MG63 (cell line): ENCODE results near the gene NRP2. TPM values are rescaled to one million over a fixed set of nuclear protein-coding genes. Genes with fewer than 3 reads are reported as not detected.

Experiments used
- DNase-seq: peaks from one replicate; pipeline ENCODE4 v3.0.0-alpha.2; 2020
- H3K27me3 ChIP-seq: fragments of 250-450 bp; sonication (Bioruptor Pico); 2 replicates; pipeline ENCODE4 v1.5.1; 2020; ENCODE audit warnings: mild to moderate bottlenecking, moderate library complexity
- H3K36me3 ChIP-seq: fragments of 250-450 bp; sonication (Bioruptor Pico); 2 replicates; pipeline ENCODE4 v1.5.1; 2020; ENCODE audit warnings: mild to moderate bottlenecking, moderate library complexity
- H3K4me3 ChIP-seq: fragments of 250-450 bp; sonication (Bioruptor Pico); 2 replicates; pipeline ENCODE4 v1.5.1; 2020; ENCODE audit warnings: mild to moderate bottlenecking, moderate library complexity
- H3K9me3 ChIP-seq: fragments of 250-450 bp; sonication (Bioruptor Pico); 2 replicates; pipeline ENCODE4 v1.5.1; 2020; ENCODE audit warnings: mild to moderate bottlenecking, moderate library complexity
- total RNA-seq: library from RNA; depleted of rRNA; stranded (reverse); fragments of >200 nt; shearing (Covaris generic); gene quantifications from 2 replicates; pipeline ENCODE4 v1.2.3, GENCODE V29; 2014; ENCODE audit warnings: low replicate concordance

NRP2 gene
- total RNA-seq, 1 experiment from 2014 or later: 3.5 TPM

- no peak for DNase-seq
- H3K27me3 ChIP-seq: no peaks in the 10 kb centered on the region
- H3K36me3 ChIP-seq: no peaks in the 10 kb centered on the region
- no peak overlapping the region for H3K4me3 ChIP-seq
- no peaks in the 10 kb centered on the region for H3K9me3 ChIP-seq
Observed at GRCh38 chr2:205765151-205765550, 82.8 kb downstream of the NRP2 start.

DNA sequence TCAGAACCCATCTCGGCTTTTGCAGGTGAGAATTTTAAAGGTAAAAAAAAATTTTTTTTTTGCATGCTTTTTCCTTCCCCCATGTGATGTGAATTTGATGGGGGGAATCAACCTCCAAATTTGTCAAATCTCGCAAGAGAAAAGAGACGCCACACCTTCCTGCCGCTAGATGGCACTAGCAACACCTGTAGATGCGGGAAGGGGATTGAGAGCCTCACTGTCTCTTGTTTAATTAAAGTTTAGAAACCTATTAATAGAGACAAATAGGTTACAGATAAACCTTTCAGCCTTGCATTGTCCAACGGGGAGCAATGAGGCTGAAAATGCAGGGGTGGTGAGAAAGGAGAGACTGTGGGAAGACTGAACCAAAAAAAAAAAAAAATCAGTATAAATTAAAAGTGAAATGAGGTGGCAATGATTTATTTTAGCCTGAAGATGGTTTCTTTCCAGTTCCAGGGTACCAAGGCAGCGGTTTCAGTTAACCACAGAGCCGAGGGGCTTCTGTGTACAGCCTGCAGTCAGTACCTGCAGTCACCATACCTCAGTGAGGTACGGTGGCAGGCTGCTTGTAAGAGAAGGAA, 84.6 kb downstream of the NRP2 start:
- peak; percentile 38 for DNase-seq
- no peaks in the 10 kb centered on the region for H3K27me3 ChIP-seq
- no peak overlapping the region for H3K4me3 ChIP-seq
- H3K9me3 ChIP-seq: no peaks in the 10 kb centered on the region
- no peaks in the 10 kb centered on the region for H3K36me3 ChIP-seq

DNA sequence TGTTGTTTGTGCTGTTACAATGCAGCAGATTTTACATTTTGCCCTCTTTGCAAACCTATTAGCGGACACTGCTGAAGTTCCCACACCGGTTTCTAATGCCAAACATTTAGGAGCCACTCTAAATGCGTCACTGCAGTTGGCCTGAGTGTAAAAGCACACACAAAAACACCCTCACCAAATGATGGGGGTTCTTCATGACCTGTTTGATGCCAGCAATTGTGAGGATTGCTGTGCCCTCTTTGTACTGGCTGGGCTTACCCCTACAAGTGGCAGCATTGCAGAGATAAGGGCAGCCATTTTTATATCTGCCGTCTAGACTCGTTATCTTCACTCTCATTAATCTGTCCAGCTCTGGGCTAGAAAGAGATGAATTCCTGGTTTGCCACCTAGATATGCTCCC, 85.3 kb downstream of the NRP2 start:
- Histone ChIP-seq H3K9me3 (no peaks in the 10 kb centered on the region), H3K4me3 (no peak overlapping the region), H3K27me3 (no peaks in the 10 kb centered on the region), H3K36me3 (no peaks in the 10 kb centered on the region)
- DNase-seq: no peak

DNA sequence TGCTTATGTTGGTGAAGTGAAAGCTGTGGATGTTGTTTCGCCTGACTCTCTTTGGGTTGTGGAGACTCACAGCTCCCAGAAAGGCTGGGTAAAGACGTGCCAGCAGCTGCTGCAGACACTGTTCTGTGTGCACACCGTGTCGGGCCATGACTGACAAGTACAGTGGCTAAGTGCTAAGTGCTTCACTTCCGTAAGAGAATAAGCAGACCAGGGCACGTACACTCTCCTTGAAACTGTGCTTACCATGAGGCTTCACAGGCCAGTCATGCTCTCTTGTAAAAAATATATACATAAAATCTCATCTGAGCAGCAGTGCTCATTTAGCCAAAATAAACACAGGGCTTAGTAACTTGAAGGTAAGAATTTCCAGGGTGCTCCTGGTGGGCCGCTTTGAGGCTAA, 86.0 kb downstream of the NRP2 start:
- Histone ChIP-seq H3K9me3 (no peaks in the 10 kb centered on the region), H3K36me3 (no peaks in the 10 kb centered on the region), H3K27me3 (no peaks in the 10 kb centered on the region), H3K4me3 (no peak overlapping the region)
- DNase-seq: no peak

- H3K36me3 ChIP-seq: no peaks in the 10 kb centered on the region
- no peak overlapping the region for H3K4me3 ChIP-seq
- no peak for DNase-seq
- H3K27me3 ChIP-seq: no peaks in the 10 kb centered on the region
- H3K9me3 ChIP-seq: no peaks in the 10 kb centered on the region
Observed at GRCh38 chr2:205768815-205769494, 86.7 kb downstream of the NRP2 start.

GRCh38 chr2:205769495-205769850, 87.2 kb downstream of the NRP2 start:
- H3K9me3 ChIP-seq: no peaks in the 10 kb centered on the region
- H3K4me3 ChIP-seq: no peak overlapping the region
- DNase-seq: no peak
- H3K36me3 ChIP-seq: no peaks in the 10 kb centered on the region
- no peaks in the 10 kb centered on the region for H3K27me3 ChIP-seq

DNA sequence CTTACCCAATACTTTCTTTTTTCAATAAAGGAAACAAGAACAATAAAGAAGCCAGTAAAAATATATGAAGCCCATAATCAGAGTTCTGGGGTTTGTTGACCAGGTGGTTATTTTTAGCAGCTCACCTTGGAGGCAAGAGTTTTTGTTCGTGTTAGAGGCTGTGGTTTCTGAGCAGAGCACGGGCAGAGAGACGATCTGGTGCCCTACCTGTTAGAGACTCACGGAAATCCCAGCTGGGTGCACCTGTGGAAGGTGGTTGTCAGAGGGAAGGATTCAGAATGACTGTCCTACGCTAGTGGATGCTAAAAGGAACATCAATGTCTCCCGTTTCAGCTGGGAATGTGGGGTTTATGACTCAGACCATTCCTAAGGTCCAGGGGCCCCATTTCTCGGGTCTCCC, 87.6 kb downstream of the NRP2 start:
- Histone ChIP-seq H3K36me3 (no peaks in the 10 kb centered on the region), H3K4me3 (no peak overlapping the region), H3K27me3 (no peaks in the 10 kb centered on the region), H3K9me3 (no peaks in the 10 kb centered on the region)
- DNase-seq: no peak

- no peaks in the 10 kb centered on the region for H3K27me3 ChIP-seq
- H3K9me3 ChIP-seq: no peaks in the 10 kb centered on the region
- H3K36me3 ChIP-seq: no peaks in the 10 kb centered on the region
- H3K4me3 ChIP-seq: no peak overlapping the region
- no peak for DNase-seq
Observed at GRCh38 chr2:205770577-205770976, 88.3 kb downstream of the NRP2 start.

- Histone ChIP-seq H3K27me3 (no peaks in the 10 kb centered on the region), H3K9me3 (no peaks in the 10 kb centered on the region), H3K4me3 (no peak overlapping the region), H3K36me3 (no peaks in the 10 kb centered on the region)
- no peak for DNase-seq
Observed at GRCh38 chr2:205771031-205771430, 88.7 kb downstream of the NRP2 start.

DNA sequence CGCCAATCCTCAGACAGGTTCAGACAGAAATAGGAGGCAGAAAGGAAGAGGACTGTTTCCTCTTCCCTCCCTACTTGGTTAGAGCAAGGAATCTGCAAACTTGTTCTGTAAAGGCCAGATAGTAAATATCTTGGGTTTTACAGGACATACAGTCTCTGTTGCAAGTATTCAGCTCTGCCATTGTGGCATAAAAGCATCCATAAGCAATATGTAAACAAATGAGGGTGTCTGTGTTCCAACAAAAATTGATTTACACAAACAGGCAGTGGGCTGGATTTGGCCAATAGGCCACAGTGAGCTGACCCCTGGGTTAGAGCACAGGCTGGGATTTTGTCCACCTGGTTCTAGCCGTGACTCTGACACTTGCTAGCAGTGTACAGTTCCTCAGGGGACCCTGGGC, 89.4 kb downstream of the NRP2 start:
- H3K9me3 ChIP-seq: no peaks in the 10 kb centered on the region
- no peaks in the 10 kb centered on the region for H3K27me3 ChIP-seq
- DNase-seq: no peak
- no peaks in the 10 kb centered on the region for H3K36me3 ChIP-seq
- H3K4me3 ChIP-seq: no peak overlapping the region

- H3K4me3 ChIP-seq: no peak overlapping the region
- H3K36me3 ChIP-seq: no peaks in the 10 kb centered on the region
- no peak for DNase-seq
- H3K27me3 ChIP-seq: no peaks in the 10 kb centered on the region
- no peaks in the 10 kb centered on the region for H3K9me3 ChIP-seq
Observed at GRCh38 chr2:205772983-205773382, 90.7 kb downstream of the NRP2 start.

GRCh38 chr2:205773989-205774388, 91.7 kb downstream of the NRP2 start:
- Histone ChIP-seq H3K27me3 (no peaks in the 10 kb centered on the region), H3K9me3 (no peaks in the 10 kb centered on the region), H3K36me3 (no peaks in the 10 kb centered on the region), H3K4me3 (no peak overlapping the region)
- DNase-seq: no peak

- no peaks in the 10 kb centered on the region for H3K9me3 ChIP-seq
- no peak overlapping the region for H3K4me3 ChIP-seq
- H3K36me3 ChIP-seq: no peaks in the 10 kb centered on the region
- H3K27me3 ChIP-seq: no peaks in the 10 kb centered on the region
- DNase-seq: peak; percentile 37
Observed at GRCh38 chr2:205775097-205775877, 93.0 kb downstream of the NRP2 start.

GRCh38 chr2:205776139-205776538, 93.8 kb downstream of the NRP2 start:
- Histone ChIP-seq H3K36me3 (no peaks in the 10 kb centered on the region), H3K9me3 (no peaks in the 10 kb centered on the region), H3K4me3 (no peak overlapping the region), H3K27me3 (no peaks in the 10 kb centered on the region)
- peak; percentile 42 for DNase-seq

DNA sequence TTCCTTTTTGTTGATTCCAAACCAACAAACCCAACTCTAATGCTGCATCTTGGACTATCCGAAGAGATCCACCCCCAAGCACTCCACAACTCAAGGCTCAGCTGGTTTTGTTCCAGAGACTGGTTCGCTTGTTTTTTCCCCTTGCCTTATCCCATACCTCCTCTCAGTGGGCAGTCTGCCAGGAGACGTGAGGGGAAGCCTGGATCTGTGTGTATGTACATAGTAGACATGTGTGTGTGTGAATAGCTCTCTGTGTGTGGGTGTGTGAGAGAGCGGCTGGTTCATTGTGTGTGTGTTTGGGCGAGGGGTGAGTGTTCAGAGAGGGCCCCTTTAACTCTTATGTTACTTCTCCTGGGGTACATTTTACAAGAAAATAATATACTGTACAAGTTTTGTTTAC, 94.4 kb downstream of the NRP2 start:
- no peaks in the 10 kb centered on the region for H3K36me3 ChIP-seq
- no peak for DNase-seq
- H3K4me3 ChIP-seq: no peak overlapping the region
- no peaks in the 10 kb centered on the region for H3K27me3 ChIP-seq
- no peaks in the 10 kb centered on the region for H3K9me3 ChIP-seq

DNA sequence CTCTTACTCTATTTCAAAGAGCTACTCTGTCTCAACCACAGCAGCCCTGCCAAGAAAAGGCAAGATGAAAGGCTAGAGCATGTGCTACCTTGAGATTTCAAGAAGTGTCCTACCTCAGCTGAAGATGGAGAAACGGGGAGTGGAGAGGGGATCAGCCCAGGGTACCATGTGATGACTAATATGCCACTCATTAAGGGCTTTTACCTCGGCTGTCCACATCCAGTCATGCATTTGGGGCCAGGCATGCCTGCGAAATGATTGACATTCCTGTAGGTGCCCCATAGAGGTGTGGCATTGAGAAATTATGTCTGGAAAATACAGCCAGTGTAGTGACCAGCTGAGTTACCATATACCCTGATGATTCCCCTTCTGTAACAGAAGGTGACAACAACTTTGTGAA, 96.1 kb downstream of the NRP2 start:
- DNase-seq: no peak
- no peaks in the 10 kb centered on the region for H3K36me3 ChIP-seq
- no peaks in the 10 kb centered on the region for H3K9me3 ChIP-seq
- H3K4me3 ChIP-seq: no peak overlapping the region
- no peaks in the 10 kb centered on the region for H3K27me3 ChIP-seq

DNA sequence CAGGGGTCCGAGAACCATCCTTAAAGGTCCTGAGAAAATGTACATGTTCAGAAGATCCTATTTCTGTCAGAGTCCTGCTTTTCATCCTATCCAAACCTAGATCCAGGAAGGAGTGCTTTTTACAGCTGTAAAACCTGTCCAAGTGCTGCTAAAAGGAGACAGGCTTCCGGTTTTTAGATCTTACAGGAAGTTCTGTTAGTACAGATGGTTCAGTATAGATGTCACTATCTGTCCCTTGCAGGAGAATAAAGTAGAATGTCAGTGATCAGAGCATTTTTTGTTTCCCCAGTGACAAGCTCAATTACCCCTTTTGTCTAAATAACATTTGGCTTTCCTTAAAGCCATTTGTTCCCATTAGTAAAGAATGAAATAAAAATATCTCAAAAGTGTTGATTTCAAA, 98.3 kb downstream of the NRP2 start:
- no peaks in the 10 kb centered on the region for H3K27me3 ChIP-seq
- H3K4me3 ChIP-seq: no peak overlapping the region
- H3K9me3 ChIP-seq: no peaks in the 10 kb centered on the region
- DNase-seq: no peak
- no peaks in the 10 kb centered on the region for H3K36me3 ChIP-seq
